ENCODE data around the gene VPS33B. TPM values are rescaled to one million over a fixed set of nuclear protein-coding genes. Genes with fewer than 3 reads are reported as not detected.

The VPS33B gene
- total and polyA plus RNA-seq, 2 of the 13 experiments (the other 11 are each of a cell fraction or from before 2014, with no cell fraction given) = 15.8 to 16.5 TPM

DNA sequence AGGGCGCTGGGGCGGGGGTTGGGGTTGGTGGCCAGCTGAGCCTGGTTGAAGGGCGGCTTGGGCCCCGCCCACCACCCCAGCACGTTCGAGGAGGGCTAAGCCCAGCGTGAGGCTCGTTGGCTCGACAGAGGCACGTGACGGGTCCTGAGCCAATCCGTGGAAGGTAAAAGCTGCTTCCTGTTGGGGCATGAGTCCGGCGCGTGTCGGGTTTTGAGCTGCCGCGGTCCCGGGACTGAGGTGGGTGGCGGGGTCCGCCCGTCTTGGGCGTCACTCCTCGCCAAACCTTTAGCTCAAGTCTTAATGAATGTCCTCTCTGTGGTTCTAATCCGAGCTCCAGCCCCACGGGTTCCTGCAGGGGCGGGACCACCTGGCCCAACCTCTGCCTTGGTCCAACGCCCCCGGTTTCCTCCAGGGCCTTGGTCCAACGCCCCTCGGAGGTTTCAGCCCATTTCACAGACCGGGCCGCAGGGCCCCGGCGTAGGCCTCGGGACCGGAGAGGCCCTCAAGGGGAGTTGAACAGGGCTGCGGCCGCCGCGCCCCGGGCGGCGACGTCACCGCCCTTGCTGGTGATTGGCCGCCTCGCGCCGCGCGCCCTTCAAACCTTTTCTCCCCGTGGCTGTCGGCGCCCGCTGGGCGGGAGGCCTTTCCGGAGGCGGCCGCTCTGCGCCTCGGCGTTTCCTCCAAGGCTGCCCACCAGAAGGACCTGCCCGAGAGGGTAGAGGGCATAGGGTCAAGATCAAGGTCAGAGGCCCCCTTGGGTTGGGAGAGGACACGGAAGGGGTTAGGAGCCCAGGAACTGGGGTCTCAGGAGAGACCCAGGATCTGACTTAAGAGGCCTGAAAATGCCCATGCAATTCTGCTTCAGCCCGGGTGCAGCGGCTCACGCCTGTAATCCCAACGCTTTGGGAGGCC, 67.4 kb downstream of the VPS33B start, which contains the start of gene RCCD1 (continued):
- TF ChIP-seq BRD4 (CRISPR knock-in tag; IDR thresholded peaks at IDR 0.05) (peak; percentile 56; the same call in 1 of the 2 replicates), PAX8 (CRISPR knock-in tag; IDR thresholded peaks at IDR 0.05; ENCODE audit: borderline replicate concordance) (no peak), MIXL1 (CRISPR knock-in tag; IDR thresholded peaks at IDR 0.05) (no peak), ZNF34 (CRISPR knock-in tag; IDR thresholded peaks at IDR 0.05; ENCODE audit: borderline replicate concordance) (no peak), EEA1 (CRISPR knock-in tag; IDR thresholded peaks at IDR 0.05; ENCODE audit: borderline replicate concordance) (no peak), TAF1 (CRISPR knock-in tag; IDR thresholded peaks at IDR 0.05) (peak; percentile 76), ZNF367 (CRISPR knock-in tag; IDR thresholded peaks at IDR 0.05; ENCODE audit: borderline replicate concordance) (0 out of 2 replicates have a peak, but pooled peaks have one; percentile 74), AGO1 (IDR thresholded peaks at IDR 0.05; ENCODE audit: low read depth, low read length, poor library complexity, severe bottlenecking) (peak; percentile 73), ZNF234 (CRISPR knock-in tag; conservative IDR thresholded peaks at IDR 0.05) (0 out of 2 replicates have a peak, but pooled peaks have one; percentile 32), CCAR2 (optimal IDR thresholded peaks at IDR 0.05; ENCODE audit: low read depth, low read length) (no peak), NR2C2 (CRISPR knock-in tag; IDR thresholded peaks at IDR 0.05; ENCODE audit: borderline replicate concordance) (no peak), ZNF180 (CRISPR knock-in tag; IDR thresholded peaks at IDR 0.05; ENCODE audit: borderline replicate concordance, low read depth) (0 out of 2 replicates have a peak, but pooled peaks have one; percentile 44), ZNF790 (CRISPR knock-in tag; IDR thresholded peaks at IDR 0.05; ENCODE audit: borderline replicate concordance) (peak; percentile 87; the same call in 1 of the 2 replicates)
- TF ChIP-seq, protein P1, sequence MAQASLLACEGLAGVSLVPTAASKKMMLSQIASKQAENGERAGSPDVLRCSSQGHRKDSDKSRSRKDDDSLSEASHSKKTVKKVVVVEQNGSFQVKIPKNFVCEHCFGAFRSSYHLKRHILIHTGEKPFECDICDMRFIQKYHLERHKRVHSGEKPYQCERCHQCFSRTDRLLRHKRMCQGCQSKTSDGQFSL (CRISPR knock-in tag; IDR thresholded peaks at IDR 0.05) = 0 out of 2 replicates have a peak, but pooled peaks have one; percentile 18
- TF ChIP-seq, protein P2, sequence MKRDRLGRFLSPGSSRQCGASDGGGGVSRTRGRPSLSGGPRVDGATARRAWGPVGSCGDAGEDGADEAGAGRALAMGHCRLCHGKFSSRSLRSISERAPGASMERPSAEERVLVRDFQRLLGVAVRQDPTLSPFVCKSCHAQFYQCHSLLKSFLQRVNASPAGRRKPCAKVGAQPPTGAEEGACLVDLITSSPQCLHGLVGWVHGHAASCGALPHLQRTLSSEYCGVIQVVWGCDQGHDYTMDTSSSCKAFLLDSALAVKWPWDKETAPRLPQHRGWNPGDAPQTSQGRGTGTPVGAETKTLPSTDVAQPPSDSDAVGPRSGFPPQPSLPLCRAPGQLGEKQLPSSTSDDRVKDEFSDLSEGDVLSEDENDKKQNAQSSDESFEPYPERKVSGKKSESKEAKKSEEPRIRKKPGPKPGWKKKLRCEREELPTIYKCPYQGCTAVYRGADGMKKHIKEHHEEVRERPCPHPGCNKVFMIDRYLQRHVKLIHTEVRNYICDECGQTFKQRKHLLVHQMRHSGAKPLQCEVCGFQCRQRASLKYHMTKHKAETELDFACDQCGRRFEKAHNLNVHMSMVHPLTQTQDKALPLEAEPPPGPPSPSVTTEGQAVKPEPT (CRISPR knock-in tag; IDR thresholded peaks at IDR 0.05; ENCODE audit: low read depth) = no peak
- TF ChIP-seq, protein P3, sequence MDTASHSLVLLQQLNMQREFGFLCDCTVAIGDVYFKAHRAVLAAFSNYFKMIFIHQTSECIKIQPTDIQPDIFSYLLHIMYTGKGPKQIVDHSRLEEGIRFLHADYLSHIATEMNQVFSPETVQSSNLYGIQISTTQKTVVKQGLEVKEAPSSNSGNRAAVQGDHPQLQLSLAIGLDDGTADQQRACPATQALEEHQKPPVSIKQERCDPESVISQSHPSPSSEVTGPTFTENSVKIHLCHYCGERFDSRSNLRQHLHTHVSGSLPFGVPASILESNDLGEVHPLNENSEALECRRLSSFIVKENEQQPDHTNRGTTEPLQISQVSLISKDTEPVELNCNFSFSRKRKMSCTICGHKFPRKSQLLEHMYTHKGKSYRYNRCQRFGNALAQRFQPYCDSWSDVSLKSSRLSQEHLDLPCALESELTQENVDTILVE (CRISPR knock-in tag; IDR thresholded peaks at IDR 0.05) = peak; percentile 54
- TF ChIP-seq, protein P4, sequence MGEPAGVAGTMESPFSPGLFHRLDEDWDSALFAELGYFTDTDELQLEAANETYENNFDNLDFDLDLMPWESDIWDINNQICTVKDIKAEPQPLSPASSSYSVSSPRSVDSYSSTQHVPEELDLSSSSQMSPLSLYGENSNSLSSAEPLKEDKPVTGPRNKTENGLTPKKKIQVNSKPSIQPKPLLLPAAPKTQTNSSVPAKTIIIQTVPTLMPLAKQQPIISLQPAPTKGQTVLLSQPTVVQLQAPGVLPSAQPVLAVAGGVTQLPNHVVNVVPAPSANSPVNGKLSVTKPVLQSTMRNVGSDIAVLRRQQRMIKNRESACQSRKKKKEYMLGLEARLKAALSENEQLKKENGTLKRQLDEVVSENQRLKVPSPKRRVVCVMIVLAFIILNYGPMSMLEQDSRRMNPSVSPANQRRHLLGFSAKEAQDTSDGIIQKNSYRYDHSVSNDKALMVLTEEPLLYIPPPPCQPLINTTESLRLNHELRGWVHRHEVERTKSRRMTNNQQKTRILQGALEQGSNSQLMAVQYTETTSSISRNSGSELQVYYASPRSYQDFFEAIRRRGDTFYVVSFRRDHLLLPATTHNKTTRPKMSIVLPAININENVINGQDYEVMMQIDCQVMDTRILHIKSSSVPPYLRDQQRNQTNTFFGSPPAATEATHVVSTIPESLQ (CRISPR knock-in tag; conservative IDR thresholded peaks at IDR 0.05) = no peak
- TF ChIP-seq, protein P5, sequence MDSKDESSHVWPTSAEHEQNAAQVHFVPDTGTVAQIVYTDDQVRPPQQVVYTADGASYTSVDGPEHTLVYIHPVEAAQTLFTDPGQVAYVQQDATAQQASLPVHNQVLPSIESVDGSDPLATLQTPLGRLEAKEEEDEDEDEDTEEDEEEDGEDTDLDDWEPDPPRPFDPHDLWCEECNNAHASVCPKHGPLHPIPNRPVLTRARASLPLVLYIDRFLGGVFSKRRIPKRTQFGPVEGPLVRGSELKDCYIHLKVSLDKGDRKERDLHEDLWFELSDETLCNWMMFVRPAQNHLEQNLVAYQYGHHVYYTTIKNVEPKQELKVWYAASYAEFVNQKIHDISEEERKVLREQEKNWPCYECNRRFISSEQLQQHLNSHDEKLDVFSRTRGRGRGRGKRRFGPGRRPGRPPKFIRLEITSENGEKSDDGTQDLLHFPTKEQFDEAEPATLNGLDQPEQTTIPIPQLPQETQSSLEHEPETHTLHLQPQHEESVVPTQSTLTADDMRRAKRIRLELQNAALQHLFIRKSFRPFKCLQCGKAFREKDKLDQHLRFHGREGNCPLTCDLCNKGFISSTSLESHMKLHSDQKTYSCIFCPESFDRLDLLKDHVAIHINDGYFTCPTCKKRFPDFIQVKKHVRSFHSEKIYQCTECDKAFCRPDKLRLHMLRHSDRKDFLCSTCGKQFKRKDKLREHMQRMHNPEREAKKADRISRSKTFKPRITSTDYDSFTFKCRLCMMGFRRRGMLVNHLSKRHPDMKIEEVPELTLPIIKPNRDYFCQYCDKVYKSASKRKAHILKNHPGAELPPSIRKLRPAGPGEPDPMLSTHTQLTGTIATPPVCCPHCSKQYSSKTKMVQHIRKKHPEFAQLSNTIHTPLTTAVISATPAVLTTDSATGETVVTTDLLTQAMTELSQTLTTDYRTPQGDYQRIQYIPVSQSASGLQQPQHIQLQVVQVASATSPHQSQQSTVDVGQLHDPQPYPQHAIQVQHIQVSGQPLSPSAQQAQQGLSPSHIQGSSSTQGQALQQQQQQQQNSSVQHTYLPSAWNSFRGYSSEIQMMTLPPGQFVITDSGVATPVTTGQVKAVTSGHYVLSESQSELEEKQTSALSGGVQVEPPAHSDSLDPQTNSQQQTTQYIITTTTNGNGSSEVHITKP (CRISPR knock-in tag; IDR thresholded peaks at IDR 0.05; ENCODE audit: low read depth) = peak; percentile 36; the same call in 1 of the 2 replicates
